ENCODE data around the gene SLC5A10. TPM values are rescaled to one million over a fixed set of nuclear protein-coding genes. Genes with fewer than 3 reads are reported as not detected.
"Not testable (repeated sequence)": the region's sequence is repeated elsewhere in the genome, so short reads cannot be mapped to it uniquely, and the experiment has no call there.

The SLC5A10 gene
- total RNA-seq, 1 donor from 2014 or later: not detected

GRCh38 chr17:19041871-19042270 is 89.9 kb downstream of the SLC5A10 start:
- H3K9me3 ChIP-seq; H3K4me1 ChIP-seq; H3K4me3 ChIP-seq; intact Hi-C loops (cut with DNase I); ATAC-seq; H3K36me3 ChIP-seq; H3K27ac ChIP-seq; H3K27me3 ChIP-seq: not testable (repeated sequence)
- DNase-seq: peak; percentile 31

GRCh38 chr17:19042369-19042768 is 90.4 kb downstream of the SLC5A10 start:
- intact Hi-C loops (cut with DNase I); H3K9me3 ChIP-seq; DNase-seq; H3K4me3 ChIP-seq; H3K27me3 ChIP-seq; H3K4me1 ChIP-seq; H3K36me3 ChIP-seq; ATAC-seq; H3K27ac ChIP-seq: not testable (repeated sequence)

- H3K27me3 ChIP-seq; H3K36me3 ChIP-seq; intact Hi-C loops (cut with DNase I); H3K27ac ChIP-seq; DNase-seq; H3K4me3 ChIP-seq; ATAC-seq; H3K4me1 ChIP-seq; H3K9me3 ChIP-seq: not testable (repeated sequence)
These were observed 91.1 kb downstream of the SLC5A10 start for GRCh38 chr17:19043032-19043431.

- H3K4me1 ChIP-seq; intact Hi-C loops (cut with DNase I); H3K27me3 ChIP-seq; H3K9me3 ChIP-seq; H3K36me3 ChIP-seq; DNase-seq; H3K27ac ChIP-seq; H3K4me3 ChIP-seq: not testable (repeated sequence)
- peak; percentile 13 for ATAC-seq
These were observed 92.7 kb downstream of the SLC5A10 start for GRCh38 chr17:19044643-19045042.

GRCh38 chr17:19046782-19047375 is 94.9 kb downstream of the SLC5A10 start, which contains the start of gene GRAP:
Gene GRAP, minus strand, starts transcription at chr17:19046957. Its CDS starts 31 bp downstream, at chr17:19046926.
- intact Hi-C loops (cut with DNase I); DNase-seq; H3K4me1 ChIP-seq; H3K9me3 ChIP-seq; H3K4me3 ChIP-seq; H3K36me3 ChIP-seq; H3K27ac ChIP-seq; H3K27me3 ChIP-seq: not testable (repeated sequence)
- ATAC-seq: peak; percentile 49

GRCh38 chr17:19047510-19047909 is 95.5 kb downstream of the SLC5A10 start:
- H3K36me3 ChIP-seq; H3K9me3 ChIP-seq; DNase-seq; H3K27me3 ChIP-seq; H3K4me3 ChIP-seq; H3K27ac ChIP-seq; H3K4me1 ChIP-seq; intact Hi-C loops (cut with DNase I); ATAC-seq: not testable (repeated sequence)

- intact Hi-C loops (cut with DNase I); H3K27ac ChIP-seq; H3K36me3 ChIP-seq; DNase-seq; H3K4me1 ChIP-seq; H3K27me3 ChIP-seq; H3K9me3 ChIP-seq; H3K4me3 ChIP-seq; ATAC-seq: not testable (repeated sequence)
These were observed 96.9 kb downstream of the SLC5A10 start for GRCh38 chr17:19048826-19049225.

GRCh38 chr17:19055447-19055846 is 103.5 kb downstream of the SLC5A10 start:
- H3K9me3 ChIP-seq; DNase-seq; H3K4me1 ChIP-seq; intact Hi-C loops (cut with DNase I); H3K4me3 ChIP-seq; H3K36me3 ChIP-seq; H3K27me3 ChIP-seq; H3K27ac ChIP-seq: not testable (repeated sequence)
- peak; percentile 88 for ATAC-seq

GRCh38 chr17:19062009-19062717 is 110.2 kb downstream of the SLC5A10 start:
- H3K27ac ChIP-seq: peak overlapping the region; percentile 42
- H3K27me3 ChIP-seq; H3K4me3 ChIP-seq; ATAC-seq; H3K9me3 ChIP-seq; intact Hi-C loops (cut with DNase I); H3K36me3 ChIP-seq; H3K4me1 ChIP-seq: not testable (repeated sequence)
- DNase-seq: peak; percentile 73

GRCh38 chr17:19062718-19063325 is 110.9 kb downstream of the SLC5A10 start:
- H3K4me3 ChIP-seq; H3K27me3 ChIP-seq; H3K4me1 ChIP-seq; intact Hi-C loops (cut with DNase I); H3K9me3 ChIP-seq; DNase-seq; H3K36me3 ChIP-seq; H3K27ac ChIP-seq: not testable (repeated sequence)
- ATAC-seq: peak; percentile 73

- DNase-seq: peak; percentile 81
- peak overlapping the region; percentile 70 for H3K27ac ChIP-seq
- ATAC-seq: not testable (repeated sequence)
These were observed 111.5 kb downstream of the SLC5A10 start for GRCh38 chr17:19063326-19063956.

GRCh38 chr17:19064378-19064777 is 112.4 kb downstream of the SLC5A10 start:
- H3K9me3 ChIP-seq; H3K4me3 ChIP-seq; H3K4me1 ChIP-seq; H3K27me3 ChIP-seq; H3K36me3 ChIP-seq; DNase-seq; H3K27ac ChIP-seq; intact Hi-C loops (cut with DNase I); ATAC-seq: not testable (repeated sequence)

More at GRCh38 chr17:19063326-19063956, 111.5 kb downstream of the SLC5A10 start:
- H3K36me3 ChIP-seq; H3K4me1 ChIP-seq; H3K4me3 ChIP-seq; intact Hi-C loops (cut with DNase I); H3K27me3 ChIP-seq; H3K9me3 ChIP-seq: not testable (repeated sequence)

GRCh38 chr17:19070318-19071168 is 118.6 kb downstream of the SLC5A10 start:
- H3K4me1 ChIP-seq; intact Hi-C loops (cut with DNase I); H3K27ac ChIP-seq; H3K4me3 ChIP-seq; DNase-seq; H3K9me3 ChIP-seq; H3K27me3 ChIP-seq; H3K36me3 ChIP-seq: not testable (repeated sequence)
- peak; percentile 100 for ATAC-seq
